SK-N-SH treated with all-trans-retinoic acid at 6 μM for 48 hours (cell line): ENCODE measurements around the gene PDS5B.

ENCODE experiments used
- ATAC-seq: fragments of 200-7000 bp; cut with Tn5 transposase; 3 replicates; pipeline ENCODE4 v1.9.1; 2020; ENCODE audit warnings: mild to moderate bottlenecking, moderate library complexity
- BACH2 ChIP-seq: fragments of 250-450 bp; sonication (Bioruptor Pico); IDR thresholded peaks from 2 replicates; pipeline ENCODE4 v1.9.0; 2021; ENCODE audit warnings: mild to moderate bottlenecking, borderline replicate concordance
- CSDC2 ChIP-seq: fragments of 250-450 bp; sonication (Bioruptor Pico); IDR thresholded peaks from 2 replicates; pipeline ENCODE4 v1.5.0; 2020; ENCODE audit warnings: mild to moderate bottlenecking, moderate library complexity
- ESRRG ChIP-seq: fragments of 250-450 bp; sonication (Bioruptor Pico); IDR thresholded peaks from 2 replicates; pipeline ENCODE4 v1.6.1; 2021; ENCODE audit warnings: mild to moderate bottlenecking
- GLIS3 ChIP-seq: fragments of 250-450 bp; sonication (Bioruptor Pico); IDR thresholded peaks from 2 replicates; pipeline ENCODE4 v1.5.0; 2020; ENCODE audit warnings: mild to moderate bottlenecking, moderate library complexity
- ISL1 ChIP-seq: fragments of 250-450 bp; sonication (Bioruptor Pico); IDR thresholded peaks from 2 replicates; pipeline ENCODE4 v2.1.2; 2022; ENCODE audit warnings: mild to moderate bottlenecking, moderate library complexity
- PPARA ChIP-seq: fragments of 250-450 bp; sonication (Bioruptor Pico); IDR thresholded peaks from 2 replicates; pipeline ENCODE4 v1.5.0; 2020; ENCODE audit warnings: mild to moderate bottlenecking, borderline replicate concordance
- RARB ChIP-seq: fragments of 250-450 bp; sonication (Bioruptor Pico); IDR thresholded peaks from 2 replicates; pipeline ENCODE4 v1.8.0; 2021; ENCODE audit warnings: mild to moderate bottlenecking, moderate library complexity
- SNAI2 ChIP-seq: fragments of 250-450 bp; sonication (Bioruptor Pico); IDR thresholded peaks from 2 replicates; pipeline ENCODE4 v1.5.0; 2020; ENCODE audit warnings: mild to moderate bottlenecking, moderate library complexity
- TCF4 ChIP-seq: fragments of 250-450 bp; sonication (Bioruptor Pico); IDR thresholded peaks from 2 replicates; pipeline ENCODE4 v1.8.0; 2021; ENCODE audit warnings: mild to moderate bottlenecking, moderate library complexity, borderline replicate concordance
- TOX ChIP-seq: fragments of 250-450 bp; sonication (Bioruptor Pico); IDR thresholded peaks from 2 replicates; pipeline ENCODE4 v1.8.0; 2021; ENCODE audit warnings: mild to moderate bottlenecking, moderate library complexity, borderline replicate concordance
- ZC3H10 ChIP-seq: fragments of 250-450 bp; sonication (Bioruptor Pico); IDR thresholded peaks from 2 replicates; pipeline ENCODE4 v1.5.1; 2021; ENCODE audit warnings: mild to moderate bottlenecking, moderate library complexity
- ZFP3 ChIP-seq: fragments of 250-450 bp; sonication (Bioruptor Pico); IDR thresholded peaks from 2 replicates; pipeline ENCODE4 v1.5.0; 2020; ENCODE audit warnings: mild to moderate bottlenecking, moderate library complexity
- ZFP30 ChIP-seq: fragments of 450-650 bp; formaldehyde crosslinking; IDR thresholded peaks from 2 replicates; pipeline ENCODE4 v1.5.0; 2022; ENCODE audit warnings: mild to moderate bottlenecking, moderate library complexity
- ZNF70 ChIP-seq: fragments of 450-650 bp; formaldehyde crosslinking; IDR thresholded peaks from 2 replicates; pipeline ENCODE4 v1.5.0; 2020; ENCODE audit warnings: mild to moderate bottlenecking, moderate library complexity
- ZNF8 ChIP-seq: fragments of 450-650 bp; formaldehyde crosslinking; IDR thresholded peaks from 2 replicates; pipeline ENCODE4 v1.5.0; 2020; ENCODE audit warnings: mild to moderate bottlenecking, moderate library complexity
- TF ChIP-seq, protein P1 (sequence below): fragments of 250-450 bp; sonication (Bioruptor Pico); IDR thresholded peaks from 2 replicates; pipeline ENCODE4 v1.8.0; 2021; ENCODE audit warnings: low read depth, mild to moderate bottlenecking, moderate library complexity, borderline replicate concordance
- TF ChIP-seq, protein P2 (sequence below): fragments of 250-450 bp; sonication (Bioruptor Pico); IDR thresholded peaks from 2 replicates; pipeline ENCODE4 v1.8.0; 2020; ENCODE audit warnings: mild to moderate bottlenecking, moderate library complexity, borderline replicate concordance
- TF ChIP-seq, protein P3 (sequence below): fragments of 250-450 bp; sonication (Bioruptor Pico); IDR thresholded peaks from 2 replicates; pipeline ENCODE4 v1.5.0; 2020; ENCODE audit warnings: mild to moderate bottlenecking, moderate library complexity
- TF ChIP-seq, protein P4 (sequence below): fragments of 250-450 bp; sonication (Bioruptor Pico); IDR thresholded peaks from 2 replicates; pipeline ENCODE4 v1.5.1; 2020; ENCODE audit warnings: low read depth, mild to moderate bottlenecking, moderate library complexity
- TF ChIP-seq, protein P5 (sequence below): fragments of 250-450 bp; sonication (Bioruptor Pico); IDR thresholded peaks from 2 replicates; pipeline ENCODE4 v1.5.1; 2021; ENCODE audit warnings: mild to moderate bottlenecking, moderate library complexity

Gene PDS5B

DNA sequence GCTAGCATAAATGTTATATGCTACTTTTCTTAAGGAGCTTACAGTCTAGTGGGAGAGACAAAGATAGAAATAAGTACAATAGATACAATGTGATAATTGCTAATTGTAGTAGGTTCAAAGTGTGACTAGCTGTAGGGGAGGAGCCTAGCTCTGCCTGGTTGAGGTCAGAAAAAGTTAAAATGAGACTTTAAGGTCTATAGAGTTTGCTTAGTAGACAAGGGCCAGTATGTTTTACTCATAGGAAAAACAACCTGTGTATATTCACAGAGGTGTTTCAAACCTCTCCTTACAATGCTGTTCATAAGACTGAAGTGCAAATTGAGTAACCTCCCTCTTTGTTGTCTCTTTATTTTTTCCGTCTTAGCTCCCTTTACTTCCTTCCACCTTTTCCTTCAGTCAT, 56.1 kb downstream of the PDS5B start:
- no peak for ATAC-seq
- TF ChIP-seq ESRRG (CRISPR knock-in tag) (no peak), TCF4 (no peak)

DNA sequence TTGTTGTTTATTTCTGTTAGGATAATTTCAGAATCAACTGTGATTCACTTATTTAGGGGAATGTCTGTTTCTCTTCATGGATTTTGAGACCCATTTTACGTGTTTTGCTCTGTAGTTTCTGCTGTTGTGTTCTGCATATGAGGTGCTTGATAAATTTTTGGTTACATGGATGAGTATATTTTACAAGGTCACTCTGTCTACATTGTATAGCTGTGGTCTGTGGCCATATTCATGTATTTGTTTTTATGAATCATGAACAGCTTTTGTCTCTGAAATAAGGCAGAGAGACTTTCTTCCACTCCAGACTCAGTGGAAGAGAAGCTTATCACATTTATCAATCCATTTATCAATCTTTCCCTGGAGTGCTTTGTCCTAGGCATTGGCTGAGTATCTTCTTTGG, 56.6 kb downstream of the PDS5B start:
- no peak for TF ChIP-seq ISL1 (CRISPR knock-in tag)
- no peak for TF ChIP-seq ZFP30 (CRISPR knock-in tag)
- no peak for TF ChIP-seq SNAI2
- TF ChIP-seq PPARA (CRISPR knock-in tag): no peak
- no peak for TF ChIP-seq ZC3H10 (CRISPR knock-in tag)
- TF ChIP-seq, protein P1, sequence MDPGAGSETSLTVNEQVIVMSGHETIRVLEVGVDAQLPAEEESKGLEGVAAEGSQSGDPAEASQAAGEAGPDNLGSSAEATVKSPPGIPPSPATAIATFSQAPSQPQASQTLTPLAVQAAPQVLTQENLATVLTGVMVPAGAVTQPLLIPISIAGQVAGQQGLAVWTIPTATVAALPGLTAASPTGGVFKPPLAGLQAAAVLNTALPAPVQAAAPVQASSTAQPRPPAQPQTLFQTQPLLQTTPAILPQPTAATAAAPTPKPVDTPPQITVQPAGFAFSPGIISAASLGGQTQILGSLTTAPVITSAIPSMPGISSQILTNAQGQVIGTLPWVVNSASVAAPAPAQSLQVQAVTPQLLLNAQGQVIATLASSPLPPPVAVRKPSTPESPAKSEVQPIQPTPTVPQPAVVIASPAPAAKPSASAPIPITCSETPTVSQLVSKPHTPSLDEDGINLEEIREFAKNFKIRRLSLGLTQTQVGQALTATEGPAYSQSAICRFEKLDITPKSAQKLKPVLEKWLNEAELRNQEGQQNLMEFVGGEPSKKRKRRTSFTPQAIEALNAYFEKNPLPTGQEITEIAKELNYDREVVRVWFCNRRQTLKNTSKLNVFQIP (CRISPR knock-in tag): no peak
- no peak for TF ChIP-seq BACH2 (CRISPR knock-in tag)
- TF ChIP-seq, protein P2, sequence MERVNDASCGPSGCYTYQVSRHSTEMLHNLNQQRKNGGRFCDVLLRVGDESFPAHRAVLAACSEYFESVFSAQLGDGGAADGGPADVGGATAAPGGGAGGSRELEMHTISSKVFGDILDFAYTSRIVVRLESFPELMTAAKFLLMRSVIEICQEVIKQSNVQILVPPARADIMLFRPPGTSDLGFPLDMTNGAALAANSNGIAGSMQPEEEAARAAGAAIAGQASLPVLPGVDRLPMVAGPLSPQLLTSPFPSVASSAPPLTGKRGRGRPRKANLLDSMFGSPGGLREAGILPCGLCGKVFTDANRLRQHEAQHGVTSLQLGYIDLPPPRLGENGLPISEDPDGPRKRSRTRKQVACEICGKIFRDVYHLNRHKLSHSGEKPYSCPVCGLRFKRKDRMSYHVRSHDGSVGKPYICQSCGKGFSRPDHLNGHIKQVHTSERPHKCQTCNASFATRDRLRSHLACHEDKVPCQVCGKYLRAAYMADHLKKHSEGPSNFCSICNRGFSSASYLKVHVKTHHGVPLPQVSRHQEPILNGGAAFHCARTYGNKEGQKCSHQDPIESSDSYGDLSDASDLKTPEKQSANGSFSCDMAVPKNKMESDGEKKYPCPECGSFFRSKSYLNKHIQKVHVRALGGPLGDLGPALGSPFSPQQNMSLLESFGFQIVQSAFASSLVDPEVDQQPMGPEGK (CRISPR knock-in tag): no peak
- no peak for TF ChIP-seq TCF4
- TF ChIP-seq, protein P3, sequence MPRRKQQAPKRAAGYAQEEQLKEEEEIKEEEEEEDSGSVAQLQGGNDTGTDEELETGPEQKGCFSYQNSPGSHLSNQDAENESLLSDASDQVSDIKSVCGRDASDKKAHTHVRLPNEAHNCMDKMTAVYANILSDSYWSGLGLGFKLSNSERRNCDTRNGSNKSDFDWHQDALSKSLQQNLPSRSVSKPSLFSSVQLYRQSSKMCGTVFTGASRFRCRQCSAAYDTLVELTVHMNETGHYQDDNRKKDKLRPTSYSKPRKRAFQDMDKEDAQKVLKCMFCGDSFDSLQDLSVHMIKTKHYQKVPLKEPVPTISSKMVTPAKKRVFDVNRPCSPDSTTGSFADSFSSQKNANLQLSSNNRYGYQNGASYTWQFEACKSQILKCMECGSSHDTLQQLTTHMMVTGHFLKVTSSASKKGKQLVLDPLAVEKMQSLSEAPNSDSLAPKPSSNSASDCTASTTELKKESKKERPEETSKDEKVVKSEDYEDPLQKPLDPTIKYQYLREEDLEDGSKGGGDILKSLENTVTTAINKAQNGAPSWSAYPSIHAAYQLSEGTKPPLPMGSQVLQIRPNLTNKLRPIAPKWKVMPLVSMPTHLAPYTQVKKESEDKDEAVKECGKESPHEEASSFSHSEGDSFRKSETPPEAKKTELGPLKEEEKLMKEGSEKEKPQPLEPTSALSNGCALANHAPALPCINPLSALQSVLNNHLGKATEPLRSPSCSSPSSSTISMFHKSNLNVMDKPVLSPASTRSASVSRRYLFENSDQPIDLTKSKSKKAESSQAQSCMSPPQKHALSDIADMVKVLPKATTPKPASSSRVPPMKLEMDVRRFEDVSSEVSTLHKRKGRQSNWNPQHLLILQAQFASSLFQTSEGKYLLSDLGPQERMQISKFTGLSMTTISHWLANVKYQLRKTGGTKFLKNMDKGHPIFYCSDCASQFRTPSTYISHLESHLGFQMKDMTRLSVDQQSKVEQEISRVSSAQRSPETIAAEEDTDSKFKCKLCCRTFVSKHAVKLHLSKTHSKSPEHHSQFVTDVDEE (CRISPR knock-in tag): no peak
- TF ChIP-seq GLIS3 (CRISPR knock-in tag): no peak
- TF ChIP-seq ZNF8 (CRISPR knock-in tag): no peak
- TF ChIP-seq CSDC2 (CRISPR knock-in tag): no peak
- TF ChIP-seq, protein P4, sequence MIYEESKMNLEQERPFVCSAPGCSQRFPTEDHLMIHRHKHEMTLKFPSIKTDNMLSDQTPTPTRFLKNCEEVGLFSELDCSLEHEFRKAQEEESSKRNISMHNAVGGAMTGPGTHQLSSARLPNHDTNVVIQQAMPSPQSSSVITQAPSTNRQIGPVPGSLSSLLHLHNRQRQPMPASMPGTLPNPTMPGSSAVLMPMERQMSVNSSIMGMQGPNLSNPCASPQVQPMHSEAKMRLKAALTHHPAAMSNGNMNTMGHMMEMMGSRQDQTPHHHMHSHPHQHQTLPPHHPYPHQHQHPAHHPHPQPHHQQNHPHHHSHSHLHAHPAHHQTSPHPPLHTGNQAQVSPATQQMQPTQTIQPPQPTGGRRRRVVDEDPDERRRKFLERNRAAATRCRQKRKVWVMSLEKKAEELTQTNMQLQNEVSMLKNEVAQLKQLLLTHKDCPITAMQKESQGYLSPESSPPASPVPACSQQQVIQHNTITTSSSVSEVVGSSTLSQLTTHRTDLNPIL: no peak
- no peak for TF ChIP-seq RARB (CRISPR knock-in tag)
- ATAC-seq: no peak

DNA sequence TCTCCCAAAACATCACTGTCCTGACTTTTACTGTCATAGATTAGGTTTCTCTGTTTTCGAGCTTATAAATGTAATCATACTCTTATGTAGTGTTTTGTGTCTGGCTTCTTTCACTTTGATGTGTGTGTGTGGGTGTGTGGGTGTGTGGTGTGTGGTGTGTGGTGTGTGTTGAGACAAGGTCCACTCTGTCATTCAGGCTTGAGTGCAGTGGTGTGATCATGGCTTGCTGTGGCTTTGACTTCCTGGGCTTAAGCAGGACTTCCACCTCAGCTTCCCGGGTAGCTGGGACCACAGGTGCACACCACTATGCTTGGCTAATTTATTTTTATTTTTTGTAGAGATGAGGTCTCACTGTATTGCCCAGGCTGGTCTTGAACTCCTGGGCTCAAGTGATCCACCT, 59.6 kb downstream of the PDS5B start:
- no peak for ATAC-seq
- TF ChIP-seq ZFP3 (CRISPR knock-in tag) (no peak), RARB (CRISPR knock-in tag) (no peak), SNAI2 (no peak), ZNF8 (CRISPR knock-in tag) (no peak), TOX (CRISPR knock-in tag) (no peak), ZNF70 (no peak), ZC3H10 (CRISPR knock-in tag) (no peak), ZFP30 (CRISPR knock-in tag) (no peak)
- TF ChIP-seq, protein P3 (CRISPR knock-in tag): no peak
- TF ChIP-seq, protein P5, sequence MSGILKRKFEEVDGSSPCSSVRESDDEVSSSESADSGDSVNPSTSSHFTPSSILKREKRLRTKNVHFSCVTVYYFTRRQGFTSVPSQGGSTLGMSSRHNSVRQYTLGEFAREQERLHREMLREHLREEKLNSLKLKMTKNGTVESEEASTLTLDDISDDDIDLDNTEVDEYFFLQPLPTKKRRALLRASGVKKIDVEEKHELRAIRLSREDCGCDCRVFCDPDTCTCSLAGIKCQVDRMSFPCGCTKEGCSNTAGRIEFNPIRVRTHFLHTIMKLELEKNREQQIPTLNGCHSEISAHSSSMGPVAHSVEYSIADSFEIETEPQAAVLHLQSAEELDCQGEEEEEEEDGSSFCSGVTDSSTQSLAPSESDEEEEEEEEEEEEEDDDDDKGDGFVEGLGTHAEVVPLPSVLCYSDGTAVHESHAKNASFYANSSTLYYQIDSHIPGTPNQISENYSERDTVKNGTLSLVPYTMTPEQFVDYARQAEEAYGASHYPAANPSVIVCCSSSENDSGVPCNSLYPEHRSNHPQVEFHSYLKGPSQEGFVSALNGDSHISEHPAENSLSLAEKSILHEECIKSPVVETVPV (CRISPR knock-in tag): no peak
- TF ChIP-seq, protein P2 (CRISPR knock-in tag): no peak
- TF ChIP-seq, protein P4: no peak
